SU-DHL-6 (cell line): Measurements from ENCODE around the gene WDR64.

Experiments used
- H2AFZ ChIP-seq: fragments of 200-600 bp; sonication (generic); 2 replicates; pipeline ENCODE4 v1.6.1; 2014; ENCODE audit warnings: low read depth, mild to moderate bottlenecking, moderate library complexity, mixed read lengths, antibody characterized with exemption, low read length; ENCODE audit not compliant: severe bottlenecking
- H3F3A ChIP-seq: fragments of 200-600 bp; shearing (Covaris generic); 2 replicates; pipeline ENCODE4 v1.6.0; 2016; ENCODE audit warnings: antibody characterized with exemption, mild to moderate bottlenecking; ENCODE audit not compliant: insufficient read depth
- H3K27ac ChIP-seq: fragments of 200-600 bp; sonication (generic); 2 replicates; pipeline ENCODE4 v1.5.1; 2016; ENCODE audit warnings: low read depth, mild to moderate bottlenecking, low read length, moderate library complexity, mixed read lengths
- H3K27me3 ChIP-seq: fragments of 200-600 bp; sonication (generic), shearing (Covaris generic); 2 replicates; pipeline ENCODE4 v1.6.0; 2014; ENCODE audit warnings: mild to moderate bottlenecking, low read length
- H3K36me3 ChIP-seq: fragments of 200-600 bp; sonication (generic); 2 replicates; pipeline ENCODE4 v1.6.1; 2014; ENCODE audit warnings: mild to moderate bottlenecking, low read length, mixed read lengths
- H3K4me2 ChIP-seq: fragments of 300-600, 200-600 bp; shearing (Covaris generic), sonication (generic); 2 replicates; pipeline ENCODE4 v1.6.0; 2014; ENCODE audit warnings: low read length, low read depth, mild to moderate bottlenecking; ENCODE audit not compliant: poor library complexity, severe bottlenecking
- H3K4me3 ChIP-seq: fragments of 200-600 bp; sonication (generic); 2 replicates; pipeline ENCODE4 v1.5.1; 2014; ENCODE audit warnings: antibody characterized with exemption, low read length, mild to moderate bottlenecking, mixed read lengths; ENCODE audit not compliant: insufficient read depth, poor library complexity, severe bottlenecking
- H3K79me2 ChIP-seq: fragments of 200-600 bp; sonication (generic); 2 replicates; pipeline ENCODE4 v1.6.1; 2014; ENCODE audit warnings: mild to moderate bottlenecking, low read length, moderate library complexity; ENCODE audit not compliant: insufficient read depth
- H3K9ac ChIP-seq: fragments of 200-600 bp; sonication (generic); 2 replicates; pipeline ENCODE4 v1.7.0; 2014; ENCODE audit warnings: mild to moderate bottlenecking, low read length
- H3K9me2 ChIP-seq: fragments of 200-600 bp; sonication (generic); replicated peaks from 2 replicates; pipeline ENCODE4 v1.6.1; 2014; ENCODE audit warnings: low read length; ENCODE audit not compliant: insufficient read depth
- H3K9me3 ChIP-seq: fragments of 200-600 bp; sonication (generic); 2 replicates; pipeline ENCODE4 v1.6.1; 2014; ENCODE audit warnings: low read length, mixed read lengths; ENCODE audit not compliant: insufficient read depth
- H4K20me1 ChIP-seq: fragments of 200-600 bp; sonication (generic); 2 replicates; pipeline ENCODE4 v1.6.1; 2014; ENCODE audit warnings: low read depth, mild to moderate bottlenecking, antibody characterized with exemption, low read length, moderate library complexity, mixed read lengths
- CTCF ChIP-seq: fragments of 200-600 bp; sonication (generic); IDR thresholded peaks from one replicate; pipeline ENCODE4 v1.5.1; 2017; ENCODE audit warnings: antibody characterized with exemption, mild to moderate bottlenecking, low read length, moderate library complexity; ENCODE audit not compliant: insufficient read depth, poor library complexity, severe bottlenecking
- EZH2phosphoT487 ChIP-seq: fragments of 200-600 bp; sonication (generic), shearing (Covaris generic); conservative IDR thresholded peaks from 2 replicates; pipeline ENCODE4 v1.6.1; 2018; ENCODE audit warnings: mild to moderate bottlenecking, antibody characterized with exemption, low read length, moderate library complexity, mixed read lengths

The WDR64 gene

GRCh38 chr1:241636291-241636690, 15.8 kb upstream of the WDR64 start:
- Histone ChIP-seq H3K9me2 (no peaks in the 10 kb centered on the region), H3K4me3 (no peak overlapping the region), H3K9ac (no peak overlapping the region), H3K79me2 (no peaks in the 10 kb centered on the region), H3K27me3 (no peaks in the 10 kb centered on the region), H3K4me2 (peak overlapping the region; percentile 24), H3K9me3 (no peaks in the 10 kb centered on the region), H3K36me3 (no peaks in the 10 kb centered on the region), H3F3A (peaks cover 6% of the 10 kb centered on the region; the same call in 1 of the 2 replicates), H2AFZ (no peak overlapping the region), H3K27ac (no peak overlapping the region), H4K20me1 (no peaks in the 10 kb centered on the region)
- TF ChIP-seq CTCF (no peak), EZH2phosphoT487 (no peak)

DNA sequence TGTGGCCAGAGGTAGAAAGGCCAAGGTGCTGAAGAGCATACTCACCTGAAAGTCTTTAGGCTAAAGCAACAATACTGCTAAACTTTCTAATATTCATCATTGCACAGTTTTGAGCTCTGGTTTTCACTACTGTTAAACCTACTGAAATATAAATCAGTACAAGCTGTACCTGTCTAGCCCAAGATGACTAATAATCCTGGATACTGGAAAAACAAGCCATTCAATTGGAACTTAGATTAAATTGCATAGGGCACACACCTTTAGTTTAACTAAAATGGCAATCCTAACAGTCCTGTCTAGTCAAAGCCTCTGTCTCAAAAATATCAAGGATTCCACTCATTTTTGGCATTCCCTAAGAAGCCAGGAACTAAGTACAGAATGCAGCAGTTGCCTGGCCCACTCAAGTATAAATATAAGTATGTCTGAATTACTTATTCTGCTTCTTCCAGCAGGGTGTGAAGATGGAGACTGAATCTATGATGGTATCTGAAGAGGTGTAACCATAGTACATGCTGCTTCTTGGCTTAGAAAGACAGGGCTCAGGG, 15.0 kb upstream of the WDR64 start:
- Histone ChIP-seq H3K4me2 (no peak overlapping the region), H3K27ac (no peak overlapping the region), H3K4me3 (no peak overlapping the region)

GRCh38 chr1:241637604-241638003, 14.5 kb upstream of the WDR64 start:
- H2AFZ ChIP-seq: no peak overlapping the region
- no peaks in the 10 kb centered on the region for H3K36me3 ChIP-seq
- H3K4me2 ChIP-seq: no peak overlapping the region
- H3K4me3 ChIP-seq: no peak overlapping the region
- no peaks in the 10 kb centered on the region for H4K20me1 ChIP-seq
- H3F3A ChIP-seq: peaks cover 6% of the 10 kb centered on the region; the same call in 1 of the 2 replicates
- TF ChIP-seq CTCF (no peak), EZH2phosphoT487 (no peak)
- H3K79me2 ChIP-seq: no peaks in the 10 kb centered on the region
- H3K9me3 ChIP-seq: no peaks in the 10 kb centered on the region
- no peak overlapping the region for H3K27ac ChIP-seq
- H3K27me3 ChIP-seq: no peaks in the 10 kb centered on the region
- no peak overlapping the region for H3K9ac ChIP-seq
- H3K9me2 ChIP-seq: no peaks in the 10 kb centered on the region

More for the DNA sequence above, 15.0 kb upstream of the WDR64 start:
- Histone ChIP-seq H4K20me1 (no peaks in the 10 kb centered on the region), H3K9me3 (no peaks in the 10 kb centered on the region), H3K9me2 (no peaks in the 10 kb centered on the region), H3K36me3 (no peaks in the 10 kb centered on the region), H3K27me3 (no peaks in the 10 kb centered on the region), H3F3A (peaks cover 6% of the 10 kb centered on the region; the same call in 1 of the 2 replicates), H3K9ac (no peak overlapping the region), H3K79me2 (no peaks in the 10 kb centered on the region), H2AFZ (no peak overlapping the region)
- TF ChIP-seq CTCF (no peak), EZH2phosphoT487 (no peak)
